ENCODE measurements around the gene RABIF.

- TF ChIP-seq CTCF (IDR thresholded peaks at IDR 0.05; ENCODE audit: insufficient read depth, low read depth, low read length) (no peak), EZH2 (IDR thresholded peaks at IDR 0.05; ENCODE audit: insufficient read depth, low read length) (no peak)
These were observed 7.9 kb downstream of the RABIF start for GRCh38 chr1:202880961-202881460.
